SKM-1 (cell line): ENCODE data around the gene NTM.

Experiments
- DNase-seq: peaks from one replicate; lab custom pipeline; 2025; ENCODE audit not compliant: unreplicated experiment; lab: John Stamatoyannopoulos, UW

NTM gene

GRCh38 chr11:131938351-131938751, 567.9 kb downstream of the NTM start:
- DNase-seq = no peak

DNA sequence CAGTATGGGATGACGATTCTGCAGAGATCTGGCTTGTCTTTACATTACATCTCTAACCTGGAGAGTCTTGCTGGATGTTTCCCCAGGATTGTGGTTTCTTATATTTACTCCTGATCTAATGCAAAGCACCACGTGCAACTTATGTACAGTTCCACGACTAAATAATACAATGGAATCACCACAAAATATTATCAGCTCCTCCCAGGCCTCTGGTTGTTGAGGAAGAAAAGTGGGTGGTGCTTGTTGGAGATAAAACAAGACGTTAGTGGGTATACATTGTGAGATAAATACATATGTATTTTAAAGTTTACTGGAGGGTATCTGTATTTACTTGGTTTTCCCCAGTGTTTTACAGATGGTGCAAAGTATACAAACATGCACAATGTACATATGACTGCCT, 569.7 kb downstream of the NTM start:
- DNase-seq = no peak

DNA sequence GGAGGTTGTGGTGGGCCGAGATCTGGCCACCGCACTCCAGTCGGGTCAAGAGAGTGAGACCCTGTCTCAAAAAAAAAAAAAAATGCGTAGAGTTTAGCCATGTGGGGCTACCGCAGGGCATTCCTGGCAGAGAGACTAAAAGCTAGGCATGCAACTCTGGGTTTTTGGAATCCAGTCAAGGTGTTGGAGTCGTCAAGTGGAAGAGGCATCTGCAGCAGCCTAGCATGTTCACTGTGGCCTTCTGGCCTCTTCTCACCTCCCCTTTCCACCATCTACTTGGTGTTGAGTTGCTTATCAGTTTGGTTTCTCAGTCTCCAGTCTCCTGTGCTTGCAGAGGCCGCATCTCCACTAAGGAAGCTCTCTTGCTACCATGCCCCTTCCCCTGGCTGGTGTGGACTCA, 572.5 kb downstream of the NTM start:
- no peak for DNase-seq

DNA sequence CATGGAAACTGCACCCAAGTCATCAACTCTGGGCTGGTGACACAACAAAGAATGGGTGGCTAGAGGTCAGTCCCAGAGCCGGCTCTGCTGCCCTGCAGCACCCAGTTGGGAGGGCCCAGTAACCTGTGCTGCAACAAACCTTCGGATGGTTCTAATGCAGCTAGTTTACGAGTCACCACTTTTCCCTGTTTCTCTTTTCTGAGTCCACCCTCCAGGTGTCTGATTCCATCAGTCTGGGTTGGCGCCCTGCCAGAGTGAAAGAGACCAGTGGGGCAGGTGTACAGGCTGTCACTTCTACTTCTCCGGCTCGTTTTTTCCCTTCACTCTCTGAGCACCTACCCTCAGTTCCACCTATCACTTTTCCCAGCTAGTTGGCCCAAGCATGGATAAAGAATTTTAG, 572.9 kb downstream of the NTM start:
- DNase-seq = no peak

GRCh38 chr11:131944736-131945135, 574.3 kb downstream of the NTM start:
- no peak for DNase-seq

- no peak for DNase-seq
Observed at GRCh38 chr11:131945706-131946105, 575.3 kb downstream of the NTM start.

DNA sequence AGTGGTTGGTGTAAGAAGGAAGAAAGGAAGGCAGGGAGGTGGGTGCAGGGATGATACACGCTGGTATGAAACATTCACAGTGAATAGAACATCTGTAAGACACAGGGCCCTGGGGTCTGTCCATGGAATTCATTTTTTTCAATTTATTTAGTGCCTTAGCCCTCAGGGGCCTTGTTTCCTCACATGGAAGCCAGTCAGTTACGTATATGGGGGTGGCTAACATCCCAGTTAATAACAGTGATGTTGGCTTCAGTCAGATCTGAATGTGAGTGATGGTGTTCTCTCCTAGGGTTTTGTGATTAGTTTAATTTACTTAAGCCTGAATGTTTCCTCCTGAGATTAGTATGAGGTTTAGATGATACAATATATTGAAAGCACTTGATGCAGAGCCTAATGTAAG, 577.1 kb downstream of the NTM start:
- no peak for DNase-seq

GRCh38 chr11:131951121-131951520, 580.7 kb downstream of the NTM start:
- DNase-seq = no peak

DNA sequence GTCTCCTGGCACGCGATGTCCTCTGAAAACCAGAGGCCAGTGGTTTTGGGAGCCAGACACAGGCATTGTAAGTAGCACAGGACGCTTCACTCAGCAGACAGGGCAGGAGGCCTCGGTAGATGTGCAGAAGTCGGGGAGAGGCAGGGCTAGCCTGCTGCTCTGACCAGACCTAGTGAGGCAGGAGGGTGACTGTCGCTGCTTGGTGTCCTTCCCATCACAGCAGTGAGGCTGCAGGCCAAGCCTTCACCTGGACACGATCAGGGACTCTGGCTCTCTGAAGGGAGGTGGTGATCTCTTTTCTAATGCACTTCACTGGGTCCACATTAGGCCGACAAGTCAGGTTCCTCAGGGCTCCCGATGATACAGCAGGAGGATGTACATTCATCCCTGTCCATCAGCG, 583.7 kb downstream of the NTM start:
- DNase-seq = no peak

- no peak for DNase-seq
Observed at GRCh38 chr11:131955904-131956303, 585.5 kb downstream of the NTM start.

- DNase-seq = no peak
Observed at GRCh38 chr11:131957201-131957600, 586.8 kb downstream of the NTM start.

DNA sequence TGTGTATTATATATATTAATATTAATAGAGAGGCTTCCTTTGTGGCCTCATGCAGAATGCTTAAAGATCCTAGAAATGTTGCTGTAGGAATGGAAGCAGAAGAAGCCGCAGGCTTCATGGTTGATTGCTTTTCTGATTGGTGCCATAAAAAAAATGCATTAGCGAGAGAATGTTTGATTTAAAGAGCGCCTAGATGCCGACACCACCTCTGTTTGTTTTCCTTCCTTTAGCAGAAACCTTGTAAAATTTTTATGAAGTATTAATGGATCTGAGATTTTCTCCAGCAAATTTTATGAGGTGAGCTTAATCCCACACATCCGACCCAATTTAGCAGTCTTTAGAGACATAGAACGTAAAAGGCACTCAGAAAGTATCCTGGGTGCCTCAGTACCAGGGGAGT, 587.5 kb downstream of the NTM start:
- DNase-seq = no peak

DNA sequence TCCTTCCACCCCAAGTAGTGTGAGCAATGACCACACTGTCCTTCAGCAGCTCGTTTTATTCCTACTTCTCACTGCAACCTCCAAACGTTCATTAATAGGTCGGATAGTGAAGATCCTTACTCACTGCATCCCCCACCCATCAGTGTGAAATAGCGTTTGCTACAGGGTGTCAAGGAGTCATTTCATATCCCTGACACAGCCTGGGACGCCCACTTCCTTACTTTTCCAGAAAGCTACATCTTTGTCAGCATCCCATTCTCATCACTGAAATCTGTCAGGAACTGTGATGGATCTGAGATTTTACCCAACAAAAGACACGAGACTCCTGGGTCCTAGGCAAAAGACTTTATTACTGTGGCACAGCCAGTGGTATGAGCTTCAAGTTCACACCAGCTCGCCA, 592.4 kb downstream of the NTM start:
- DNase-seq = no peak

- DNase-seq = no peak
Observed at GRCh38 chr11:131964698-131965483, 594.5 kb downstream of the NTM start.

GRCh38 chr11:131965504-131965903, 595.1 kb downstream of the NTM start:
- DNase-seq = no peak

DNA sequence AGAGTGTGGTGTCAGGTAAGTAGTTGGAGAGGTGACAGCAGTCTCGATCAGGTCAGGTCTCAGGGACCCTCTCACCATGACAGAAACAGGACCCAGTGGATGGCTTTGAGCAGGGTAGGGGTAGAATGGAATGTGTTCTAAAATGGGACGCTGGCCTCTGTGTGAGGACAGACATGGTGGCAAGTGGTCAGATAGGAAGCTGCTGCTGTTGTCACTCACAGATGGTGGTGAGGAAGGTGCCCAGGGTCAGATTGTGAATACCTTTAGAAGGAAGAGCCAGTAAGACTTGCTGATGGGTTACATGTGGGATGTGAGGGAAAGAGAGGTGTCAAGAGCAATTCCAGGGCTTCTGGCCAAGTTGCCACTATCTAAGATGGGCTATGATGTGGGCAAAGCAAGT, 596.3 kb downstream of the NTM start:
- no peak for DNase-seq

- no peak for DNase-seq
Observed at GRCh38 chr11:131969261-131969660, 598.8 kb downstream of the NTM start.

DNA sequence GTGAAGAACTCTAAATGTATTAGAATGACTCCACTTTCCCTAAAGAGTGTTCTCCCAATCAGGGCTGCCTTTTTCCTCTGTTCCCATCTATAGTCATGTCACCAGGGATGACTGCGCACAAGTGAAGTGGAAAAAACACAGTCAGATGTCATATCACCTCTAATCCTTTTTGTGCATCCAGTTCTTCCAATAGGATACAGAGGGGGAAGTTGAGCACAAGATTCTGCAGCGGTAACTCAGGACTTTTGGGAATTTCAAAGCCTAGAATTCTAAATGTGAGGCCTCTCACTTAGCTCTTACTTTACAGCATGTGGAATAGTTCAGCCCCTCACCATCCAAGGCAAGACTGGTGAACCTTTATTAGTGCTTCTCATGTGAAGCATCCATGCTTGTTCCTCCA, 602.6 kb downstream of the NTM start:
- no peak for DNase-seq

DNA sequence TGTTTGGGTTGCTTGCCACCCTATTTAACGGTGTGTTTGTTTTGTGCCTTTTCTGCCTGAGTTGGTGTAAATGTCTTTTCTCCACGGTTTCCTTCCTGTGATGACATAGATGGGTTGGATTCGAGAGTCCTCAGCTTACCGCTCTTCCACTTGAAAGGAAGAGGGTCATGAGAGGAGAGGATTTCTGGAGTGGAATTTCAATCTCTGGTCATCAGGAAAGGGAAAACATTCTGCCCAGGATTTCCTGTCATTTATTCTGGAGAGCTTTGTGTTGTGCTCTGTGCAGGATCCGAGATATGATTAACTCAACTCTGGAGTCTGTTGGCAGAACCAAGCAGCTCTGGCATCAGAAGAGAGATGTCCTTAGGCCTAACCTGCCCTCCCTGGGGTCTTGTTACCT, 605.2 kb downstream of the NTM start:
- no peak for DNase-seq

DNA sequence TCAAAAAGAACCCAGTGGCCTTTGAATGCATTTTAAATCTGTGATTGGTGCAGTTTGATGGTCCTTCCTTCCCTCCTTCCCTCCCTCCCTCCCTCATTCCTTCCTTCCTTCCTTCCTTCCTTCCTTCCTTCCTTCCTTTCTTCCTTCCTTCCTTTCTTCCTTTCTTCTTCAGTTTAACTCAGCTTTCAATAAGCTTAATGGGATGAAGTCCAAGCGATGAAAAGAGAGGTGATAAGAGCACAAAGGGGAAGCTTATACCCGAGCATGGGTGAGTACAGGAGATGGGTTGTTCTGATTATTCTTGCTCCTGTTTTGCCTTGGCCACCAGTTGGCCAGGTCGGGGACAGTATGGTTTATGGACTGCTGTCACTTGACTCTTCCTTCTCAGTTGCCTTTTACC, 605.6 kb downstream of the NTM start:
- no peak for DNase-seq

DNA sequence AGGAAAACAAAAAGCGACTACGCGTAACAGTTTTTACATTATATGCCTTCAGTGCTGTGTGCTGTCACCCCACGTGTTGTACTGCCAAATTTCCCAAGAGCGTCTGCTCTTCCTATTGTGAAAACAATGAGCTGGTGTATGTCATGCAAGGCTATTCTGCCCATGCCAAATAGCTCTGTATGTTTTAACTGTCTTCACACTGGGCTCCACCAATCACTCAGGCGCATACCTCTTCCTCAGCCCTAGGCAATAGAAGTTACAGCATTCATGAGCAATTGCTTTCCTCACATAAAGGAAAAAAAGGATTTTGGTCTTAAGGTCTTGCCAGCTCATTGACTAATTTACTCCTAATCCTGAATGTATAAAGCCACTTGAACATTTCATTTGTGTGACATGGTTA, 606.8 kb downstream of the NTM start:
- DNase-seq = no peak

- no peak for DNase-seq
Observed at GRCh38 chr11:131977854-131978253, 607.4 kb downstream of the NTM start.

GRCh38 chr11:131978351-131978750, 607.9 kb downstream of the NTM start:
- DNase-seq = no peak
